ENCODE data around the gene ZNF200. TPM values are rescaled to one million over a fixed set of nuclear protein-coding genes. Genes with fewer than 3 reads are reported as not detected.

The ZNF200 gene
- total RNA-seq, 1 donor from 2014 or later = 7.6 TPM

DNA sequence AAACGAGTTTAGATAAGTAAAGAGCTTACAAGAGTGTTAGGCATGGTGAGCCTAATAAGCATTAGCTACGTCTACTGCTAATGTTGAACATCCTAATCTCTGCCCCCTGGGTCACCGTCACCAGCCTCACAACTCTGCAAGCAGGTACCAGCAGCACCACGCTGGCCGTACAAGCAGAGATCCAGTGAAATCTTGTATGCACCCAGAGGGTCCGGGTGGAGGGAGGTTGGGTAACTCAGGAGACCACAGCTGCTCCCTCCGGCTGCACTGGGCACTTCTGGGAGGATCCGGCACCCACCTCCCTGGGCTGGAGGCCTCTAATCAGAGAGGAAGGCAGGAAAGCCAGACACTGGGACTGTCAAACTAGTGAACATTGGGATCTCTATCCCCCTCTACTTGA, 55.3 kb downstream of the ZNF200 start:
- no peak for DNase-seq (ENCODE audit: low spot score)

DNA sequence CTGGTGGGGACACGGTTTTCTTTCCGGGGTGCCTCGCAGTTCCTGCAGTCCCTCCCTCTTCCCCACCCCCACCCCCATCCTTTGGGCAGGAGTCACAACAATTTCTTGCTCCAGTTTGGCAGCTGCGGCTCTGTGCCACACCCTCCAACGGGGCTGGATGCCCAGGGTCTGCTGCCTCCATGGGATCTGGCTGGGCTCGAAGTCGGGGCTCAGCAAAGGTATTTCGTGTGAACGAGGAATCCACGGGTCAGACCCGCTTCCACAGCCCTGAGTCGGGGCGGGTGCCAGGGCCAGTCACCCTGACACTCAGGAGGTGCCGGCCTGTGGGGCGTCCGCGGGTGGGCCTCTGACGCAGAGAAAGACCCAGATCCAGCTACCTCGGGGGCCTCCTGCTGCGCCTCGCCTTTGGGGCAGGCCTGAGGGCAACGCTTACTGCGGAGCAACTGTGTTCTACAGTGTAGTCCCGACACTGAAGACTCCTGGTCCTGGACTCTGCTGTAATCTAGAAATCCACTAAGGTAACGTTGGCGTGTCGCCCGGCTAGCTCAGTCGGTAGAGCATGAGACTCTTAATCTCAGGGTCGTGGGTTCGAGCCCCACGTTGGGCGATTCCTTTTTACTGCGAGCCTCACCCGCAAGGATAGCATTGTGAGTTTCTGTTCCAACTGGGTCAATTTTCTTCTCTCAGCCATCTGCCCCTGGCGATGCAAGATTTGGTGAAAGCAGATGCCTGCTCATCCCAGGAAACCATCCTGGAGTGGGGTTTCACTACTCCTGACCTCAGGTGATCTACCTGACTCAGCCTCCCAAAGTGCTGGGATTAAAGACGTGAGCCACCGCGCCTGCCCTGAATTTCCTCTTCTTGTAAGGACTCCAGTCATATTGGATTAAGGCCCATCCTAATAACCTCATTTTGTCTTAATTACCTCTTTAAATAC, 59.5 kb downstream of the ZNF200 start:
- DNase-seq (ENCODE audit: low spot score) = no peak

DNA sequence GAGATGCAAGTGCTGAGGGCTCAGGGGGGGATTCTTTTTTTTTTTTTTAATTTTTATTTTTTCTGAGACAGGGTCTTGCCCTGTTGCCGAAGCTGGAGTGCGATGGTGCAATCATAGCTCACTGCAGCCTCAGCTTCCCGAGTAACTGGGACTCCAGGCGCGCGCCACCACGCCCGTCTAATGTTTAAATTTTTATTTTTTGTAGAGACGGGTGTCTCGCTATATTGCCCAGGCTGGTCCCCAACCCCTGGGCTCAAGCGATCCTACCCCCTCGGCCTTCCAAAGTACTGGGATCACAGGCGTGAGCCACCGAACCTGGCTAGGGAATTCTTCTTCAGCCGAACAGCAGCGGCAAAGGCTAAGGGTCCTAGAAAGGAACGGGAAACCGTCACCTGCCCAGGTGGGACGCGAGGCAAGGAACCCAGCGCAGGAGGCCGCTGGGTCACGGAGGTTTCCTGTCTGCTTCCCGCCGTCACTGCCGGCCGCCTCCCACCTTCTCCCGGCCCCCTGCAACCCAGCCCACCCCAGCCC, 60.3 kb downstream of the ZNF200 start:
- DNase-seq (ENCODE audit: low spot score) = no peak

DNA sequence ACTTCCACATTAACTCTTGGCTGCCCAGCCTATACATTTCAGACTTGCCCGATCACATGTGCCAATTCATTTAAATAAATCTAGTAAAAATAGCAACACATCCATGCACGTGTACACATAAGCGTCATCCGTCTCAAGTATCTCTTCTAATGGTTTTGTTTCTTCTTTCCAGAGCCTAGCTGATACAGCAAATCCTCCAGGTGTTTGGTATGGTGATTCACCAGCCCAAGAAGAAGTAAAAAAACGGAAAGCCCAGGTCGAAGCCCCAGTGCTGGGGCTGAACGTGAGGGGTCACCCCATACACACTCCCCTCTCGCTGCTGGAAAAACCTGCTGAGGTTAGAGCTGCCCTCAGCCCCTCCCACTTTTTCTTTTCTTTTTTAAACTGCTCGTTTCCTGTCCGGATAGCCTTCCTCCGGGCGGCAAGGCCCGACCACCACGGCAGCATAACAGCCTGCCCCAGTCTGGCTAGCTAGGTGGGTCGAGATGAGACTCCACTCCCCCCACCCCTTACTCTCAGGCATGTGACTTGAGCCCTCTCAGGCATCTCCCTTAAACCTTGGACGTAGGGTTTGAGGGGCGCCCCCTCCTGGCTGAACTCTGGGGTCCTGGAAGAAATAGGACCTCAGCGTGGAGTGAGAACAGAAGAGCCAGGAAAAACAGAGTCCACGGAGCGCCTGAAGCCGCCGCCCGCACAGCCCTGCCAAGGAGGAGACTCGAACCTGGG, 60.9 kb downstream of the ZNF200 start:
- no peak for DNase-seq (ENCODE audit: low spot score)

Other genes with a start within 250 kb of the ZNF200 start
- gene CLDN9, start 222.2 kb downstream of the ZNF200 start, total RNA-seq = 3.3 TPM
- 1.1 TPM for gene CLDN6, start 217.0 kb downstream of the ZNF200 start, total RNA-seq
- gene TNFRSF12A, start 214.8 kb downstream of the ZNF200 start, total RNA-seq = 98.1 TPM
- gene HCFC1R1, start 211.2 kb downstream of the ZNF200 start, total RNA-seq = 54.6 TPM
- gene THOC6, start 211.1 kb downstream of the ZNF200 start, total RNA-seq = 20.8 TPM
- 86.1 TPM for gene BICDL2, start 198.2 kb downstream of the ZNF200 start, total RNA-seq
- gene MMP25, start 188.6 kb downstream of the ZNF200 start, total RNA-seq = 1.1 TPM
- 134 TPM for gene IL32, start 169.5 kb downstream of the ZNF200 start, total RNA-seq
- gene ZSCAN10, start 135.9 kb downstream of the ZNF200 start, total RNA-seq = 0.37 TPM
- gene ZNF205, start 122.6 kb downstream of the ZNF200 start, total RNA-seq = 14.2 TPM
- 18.4 TPM for gene ZNF213, start 100.1 kb downstream of the ZNF200 start, total RNA-seq
- gene OR1F1, start 47.0 kb downstream of the ZNF200 start, total RNA-seq = not detected
- 0.52 TPM for gene MEFV, start 21.5 kb upstream of the ZNF200 start, total RNA-seq
- gene ZNF263, start 48.3 kb upstream of the ZNF200 start, total RNA-seq = 23.8 TPM
- 9.9 TPM for gene TIGD7, start 70.3 kb upstream of the ZNF200 start, total RNA-seq
- gene ZNF75A, start 70.3 kb upstream of the ZNF200 start, total RNA-seq = 25.9 TPM
- gene OR2C1, start 120.7 kb upstream of the ZNF200 start, total RNA-seq = 0.14 TPM
- gene ZSCAN32, start 165.8 kb upstream of the ZNF200 start, total RNA-seq = 10.9 TPM
- gene ZNF174, start 166.1 kb upstream of the ZNF200 start, total RNA-seq = 16.8 TPM
- 2.3 TPM for gene ZNF597, start 208.3 kb upstream of the ZNF200 start, total RNA-seq
- gene NAA60, start 208.5 kb upstream of the ZNF200 start, total RNA-seq = 70.3 TPM